Measurements from ENCODE around the gene NUP62.
"Not testable (repeated sequence)": the region's sequence is repeated elsewhere in the genome, so short reads cannot be mapped to it uniquely, and the experiment has no call there.

Gene NUP62, protein sequence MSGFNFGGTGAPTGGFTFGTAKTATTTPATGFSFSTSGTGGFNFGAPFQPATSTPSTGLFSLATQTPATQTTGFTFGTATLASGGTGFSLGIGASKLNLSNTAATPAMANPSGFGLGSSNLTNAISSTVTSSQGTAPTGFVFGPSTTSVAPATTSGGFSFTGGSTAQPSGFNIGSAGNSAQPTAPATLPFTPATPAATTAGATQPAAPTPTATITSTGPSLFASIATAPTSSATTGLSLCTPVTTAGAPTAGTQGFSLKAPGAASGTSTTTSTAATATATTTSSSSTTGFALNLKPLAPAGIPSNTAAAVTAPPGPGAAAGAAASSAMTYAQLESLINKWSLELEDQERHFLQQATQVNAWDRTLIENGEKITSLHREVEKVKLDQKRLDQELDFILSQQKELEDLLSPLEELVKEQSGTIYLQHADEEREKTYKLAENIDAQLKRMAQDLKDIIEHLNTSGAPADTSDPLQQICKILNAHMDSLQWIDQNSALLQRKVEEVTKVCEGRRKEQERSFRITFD

DNA sequence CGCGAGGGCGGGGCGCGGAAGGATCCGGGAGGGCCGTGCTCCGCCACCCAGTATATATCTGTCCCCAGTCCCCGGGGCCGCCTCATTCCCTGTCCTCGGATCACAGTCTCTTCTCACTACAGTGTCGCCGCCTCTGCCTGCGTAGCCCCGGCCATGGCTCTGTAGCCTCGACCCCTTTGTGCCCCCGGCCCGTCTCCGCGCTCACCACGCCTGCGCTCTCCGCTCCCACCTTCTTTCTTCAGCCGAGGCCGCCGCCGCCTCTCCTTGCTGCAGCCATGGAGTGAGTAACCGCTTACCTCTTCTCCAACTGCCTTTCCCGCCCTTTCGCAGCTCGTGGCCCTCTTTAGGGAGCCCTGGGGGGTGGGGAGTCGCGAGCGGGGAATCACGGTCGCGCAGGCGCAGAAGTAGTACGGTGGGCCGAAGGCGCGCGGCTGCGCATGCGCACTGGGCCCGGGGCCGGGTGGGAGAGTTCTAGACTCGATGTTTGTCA is at the start of gene NUP62, which contains the start of gene ATF5:
Gene NUP62, minus strand, starts transcription at position 384 of the 490 bp plus-strand sequence. CDS start 19,697 bp downstream, outside the sequence.
Gene ATF5, plus strand, starts transcription at position 85 of the 490 bp plus-strand sequence. CDS start 1,646 bp downstream, outside the sequence.
- H3K4me3 Mint-ChIP-seq: peak within 1 kb of the TSS; percentile 91
- peak within 1 kb of the TSS; percentile 98 for H3K27ac Mint-ChIP-seq
- H3K9me3 Mint-ChIP-seq: peaks cover 5% of the 10 kb centered on the region
- peak; percentile 92 for DNase-seq
- peaks cover 28% of the 10 kb centered on the region for H3K27me3 Mint-ChIP-seq
- CTCF ChIA-PET: interaction anchor here (1.0 kb wide), 1 partner anchor 9 kb away, joined by 4 read pairs; no protein-coding TSS in a partner anchor
- H3K36me3 Mint-ChIP-seq: peaks cover 48% of the 10 kb centered on the region
- peaks cover 74% of the 10 kb centered on the region for H3K4me1 Mint-ChIP-seq

DNA sequence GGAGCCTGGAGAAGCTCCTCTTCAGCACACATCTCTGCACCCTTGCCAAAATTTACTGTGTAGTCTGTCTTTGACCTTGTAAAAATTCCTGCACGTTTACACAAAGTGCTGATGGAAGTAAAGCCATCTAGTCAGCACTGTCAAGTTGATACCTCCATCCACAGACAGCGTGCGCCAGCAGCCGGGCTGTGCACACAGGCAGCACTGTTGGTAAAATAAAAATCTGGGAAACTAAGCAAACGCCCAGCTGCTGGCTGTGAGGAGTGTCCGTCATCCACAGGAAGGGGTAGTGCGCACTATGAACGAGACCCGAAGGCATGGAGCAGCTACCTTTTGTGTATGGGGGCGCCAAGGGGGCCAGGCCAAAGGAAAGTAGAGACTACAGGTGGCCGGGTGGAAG is 49.0 kb upstream of the NUP62 start:
- Mint-ChIP-seq H3K9me3 (no peaks in the 10 kb centered on the region), H3K36me3 (peaks cover 5% of the 10 kb centered on the region), H3K4me3 (no peak overlapping the region), H3K27ac (no peak overlapping the region), H3K27me3 (peaks cover 3% of the 10 kb centered on the region), H3K4me1 (no peaks in the 10 kb centered on the region)
- DNase-seq: no peak
- CTCF ChIA-PET: interaction anchor here (1.2 kb wide), 1 partner anchor 41 kb away, joined by 7 read pairs; no protein-coding TSS in a partner anchor

DNA sequence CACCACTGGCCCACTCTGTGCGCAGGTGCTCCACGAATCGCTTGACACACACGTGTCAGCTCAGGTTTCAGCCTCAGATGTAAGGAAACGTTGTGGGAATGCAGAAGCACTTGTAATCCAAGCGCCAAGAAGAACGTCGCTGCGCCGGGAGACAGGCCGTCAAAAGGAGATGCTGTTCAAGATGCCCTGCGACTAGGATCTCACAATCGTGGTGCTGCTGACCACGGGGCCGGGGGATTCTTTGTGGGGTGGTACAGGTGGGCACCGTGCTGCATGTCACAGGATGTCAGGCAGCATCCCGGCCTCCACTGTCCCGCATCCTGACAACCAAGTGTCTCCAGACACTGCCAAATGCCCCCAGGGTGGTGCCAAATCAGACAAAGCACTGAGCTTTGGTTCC is 48.6 kb upstream of the NUP62 start:
- H3K4me3 Mint-ChIP-seq: no peak overlapping the region
- H3K36me3 Mint-ChIP-seq: peaks cover 5% of the 10 kb centered on the region
- H3K4me1 Mint-ChIP-seq: no peaks in the 10 kb centered on the region
- CTCF ChIA-PET: interaction anchor here (1.2 kb wide), 1 partner anchor 40 kb away, joined by 7 read pairs; no protein-coding TSS in a partner anchor
- H3K9me3 Mint-ChIP-seq: no peaks in the 10 kb centered on the region
- DNase-seq: no peak
- H3K27ac Mint-ChIP-seq: no peak overlapping the region
- H3K27me3 Mint-ChIP-seq: peaks cover 5% of the 10 kb centered on the region

DNA sequence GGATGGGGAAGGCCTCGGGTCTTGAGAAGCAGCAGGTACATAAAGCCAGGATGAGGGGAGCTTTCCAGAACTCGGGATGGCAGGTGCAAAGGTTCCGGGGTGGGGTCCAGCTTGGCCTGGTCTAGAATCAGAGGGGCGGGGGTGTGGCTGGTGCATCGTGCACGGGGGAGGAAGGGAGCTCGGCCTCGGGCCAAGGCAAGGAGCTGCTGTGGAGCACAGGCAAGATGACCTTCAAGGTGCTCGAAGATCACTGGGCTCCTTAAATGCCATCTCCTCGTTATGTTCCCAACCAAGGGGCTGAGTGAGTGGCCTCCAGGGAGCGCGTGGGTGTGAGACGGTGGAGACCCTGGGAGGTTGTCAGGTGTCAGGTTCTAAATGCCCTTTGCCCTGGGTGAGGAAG is 47.8 kb upstream of the NUP62 start:
- Mint-ChIP-seq H3K27ac (no peak overlapping the region), H3K4me1 (no peaks in the 10 kb centered on the region), H3K4me3 (no peak overlapping the region), H3K27me3 (peaks cover 5% of the 10 kb centered on the region), H3K36me3 (peaks cover 5% of the 10 kb centered on the region), H3K9me3 (no peaks in the 10 kb centered on the region)
- DNase-seq: no peak
- CTCF ChIA-PET: interaction anchor here (1.7 kb wide), 1 partner anchor 8 kb away, joined by 6 read pairs; no protein-coding TSS in a partner anchor

DNA sequence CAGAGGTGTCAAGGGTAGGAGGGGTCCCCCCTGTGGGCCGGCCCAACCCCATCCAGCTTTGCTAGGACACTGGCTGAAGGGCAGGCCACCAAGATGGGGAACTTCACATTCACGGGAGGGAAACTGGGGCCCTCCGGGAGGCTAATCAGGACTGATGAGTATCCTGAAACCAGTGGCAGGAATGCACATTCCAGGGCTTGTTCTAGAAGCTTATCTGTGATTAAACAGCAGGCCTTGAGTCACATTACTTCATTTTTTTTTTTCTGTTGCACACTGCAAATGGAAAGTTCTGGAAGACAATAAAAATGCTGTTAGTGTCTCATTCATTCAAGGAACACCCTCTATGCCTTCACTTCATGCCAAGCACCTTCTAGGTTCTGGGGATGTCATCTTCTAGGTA is 47.2 kb upstream of the NUP62 start:
- H3K4me3 Mint-ChIP-seq: no peak overlapping the region
- no peaks in the 10 kb centered on the region for H3K4me1 Mint-ChIP-seq
- CTCF ChIA-PET: interaction anchor here (1.5 to 1.7 kb wide), 2 partner anchors 8 to 39 kb away, joined by 4 to 6 read pairs; no protein-coding TSS in a partner anchor
- no peak overlapping the region for H3K27ac Mint-ChIP-seq
- no peak for DNase-seq
- H3K36me3 Mint-ChIP-seq: peaks cover 4% of the 10 kb centered on the region
- H3K27me3 Mint-ChIP-seq: peaks cover 5% of the 10 kb centered on the region
- H3K9me3 Mint-ChIP-seq: no peaks in the 10 kb centered on the region

DNA sequence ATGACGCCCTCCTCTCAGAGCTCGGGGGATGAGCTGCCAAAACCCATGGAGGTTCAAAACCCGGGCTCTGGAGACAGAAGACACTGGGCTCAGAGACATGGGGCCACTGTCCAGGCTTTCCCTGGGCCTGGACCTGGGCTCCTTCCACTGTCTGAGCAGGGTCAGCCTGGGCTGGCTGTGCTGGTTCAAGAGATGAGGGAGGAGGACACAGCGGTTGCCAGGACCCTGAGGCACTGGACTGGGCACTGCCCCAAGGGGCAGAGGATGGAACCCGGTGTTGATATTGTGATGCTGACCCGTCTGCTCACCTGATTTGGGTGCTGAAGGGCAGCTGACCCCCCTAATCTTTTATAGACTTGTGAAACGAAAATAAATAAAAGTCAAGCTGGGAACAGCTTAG is 45.7 kb upstream of the NUP62 start:
- CTCF ChIA-PET: interaction anchor here (1.5 kb wide), 1 partner anchor 37 kb away, joined by 4 read pairs; no protein-coding TSS in a partner anchor
- no peak overlapping the region for H3K4me3 Mint-ChIP-seq
- H3K36me3 Mint-ChIP-seq: peaks cover 2% of the 10 kb centered on the region
- peaks cover 5% of the 10 kb centered on the region for H3K27me3 Mint-ChIP-seq
- H3K27ac Mint-ChIP-seq: no peak overlapping the region
- no peaks in the 10 kb centered on the region for H3K4me1 Mint-ChIP-seq
- DNase-seq: no peak
- H3K9me3 Mint-ChIP-seq: no peaks in the 10 kb centered on the region

DNA sequence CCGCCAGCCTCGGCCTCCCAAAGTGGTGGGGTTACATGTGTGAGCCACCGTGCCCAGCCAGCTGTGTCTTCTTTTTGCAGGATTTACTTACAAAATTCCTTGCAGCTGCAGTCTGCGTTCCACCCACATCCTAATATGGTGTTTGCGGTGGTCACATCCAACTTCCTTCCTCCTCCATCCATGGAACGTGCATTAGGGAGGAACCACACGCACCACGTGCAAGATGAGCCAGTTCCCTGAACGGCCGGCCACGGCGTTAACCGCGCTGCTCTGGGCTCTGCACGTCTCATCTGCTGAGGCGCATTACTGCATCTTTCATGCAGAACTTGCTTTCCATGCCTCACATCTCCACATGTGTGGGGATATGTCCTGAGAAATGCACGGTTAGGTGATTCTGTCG is 44.7 kb upstream of the NUP62 start:
- no peak for DNase-seq
- Mint-ChIP-seq H3K36me3 (peaks cover 2% of the 10 kb centered on the region), H3K4me3 (no peak overlapping the region), H3K4me1 (no peaks in the 10 kb centered on the region), H3K9me3 (no peaks in the 10 kb centered on the region), H3K27ac (no peak overlapping the region), H3K27me3 (peaks cover 9% of the 10 kb centered on the region)
- CTCF ChIA-PET: no interaction called here

DNA sequence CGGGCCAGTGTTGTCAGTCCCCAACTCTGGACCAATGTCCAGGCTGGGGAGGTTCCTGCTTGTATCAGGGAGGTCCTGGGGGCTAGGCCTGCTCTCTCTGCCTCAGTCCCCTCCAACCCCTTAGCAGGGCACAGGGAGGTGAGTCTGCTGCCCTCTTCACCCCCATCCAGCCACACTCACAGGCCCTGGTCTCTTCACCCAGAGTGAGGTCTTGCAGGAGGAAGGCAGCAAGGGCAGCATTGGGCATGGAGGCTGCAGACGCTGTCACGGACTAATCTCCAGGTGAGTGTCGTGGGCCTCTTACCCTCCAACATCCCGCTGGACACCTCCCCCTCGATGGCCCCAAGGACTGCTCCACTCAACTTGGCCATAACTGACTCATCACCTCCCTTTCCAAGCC is 43.5 kb upstream of the NUP62 start:
- Mint-ChIP-seq H3K9me3 (no peaks in the 10 kb centered on the region), H3K4me1 (no peaks in the 10 kb centered on the region), H3K36me3 (peaks cover 2% of the 10 kb centered on the region), H3K27ac (no peak overlapping the region), H3K27me3 (peaks cover 10% of the 10 kb centered on the region), H3K4me3 (no peak overlapping the region)
- DNase-seq: no peak
- CTCF ChIA-PET: no interaction called here

DNA sequence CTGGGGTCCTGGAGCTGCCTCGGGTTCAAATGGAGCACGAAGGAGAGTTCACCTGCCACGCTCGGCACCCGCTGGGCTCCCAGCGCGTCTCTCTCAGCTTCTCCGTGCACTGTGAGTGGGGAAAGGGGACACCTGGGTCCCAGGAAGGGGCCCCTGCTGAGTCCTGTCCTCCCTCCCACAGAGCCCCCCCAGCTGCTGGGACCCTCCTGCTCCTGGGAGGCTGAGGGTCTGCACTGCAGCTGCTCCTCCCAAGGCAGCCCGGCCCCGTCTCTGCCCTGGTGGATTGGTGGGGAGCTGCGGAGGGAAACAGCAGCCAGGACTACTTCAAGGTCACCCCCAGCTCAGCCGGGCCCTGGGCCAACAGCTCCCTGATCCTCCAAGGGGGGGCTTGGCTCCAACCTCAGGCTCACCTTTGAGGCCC is 42.7 kb upstream of the NUP62 start:
- no peaks in the 10 kb centered on the region for H3K4me1 Mint-ChIP-seq
- peaks cover 10% of the 10 kb centered on the region for H3K27me3 Mint-ChIP-seq
- peaks cover 2% of the 10 kb centered on the region for H3K36me3 Mint-ChIP-seq
- no peak overlapping the region for H3K4me3 Mint-ChIP-seq
- CTCF ChIA-PET: no interaction called here
- no peaks in the 10 kb centered on the region for H3K9me3 Mint-ChIP-seq
- no peak for DNase-seq
- H3K27ac Mint-ChIP-seq: no peak overlapping the region

DNA sequence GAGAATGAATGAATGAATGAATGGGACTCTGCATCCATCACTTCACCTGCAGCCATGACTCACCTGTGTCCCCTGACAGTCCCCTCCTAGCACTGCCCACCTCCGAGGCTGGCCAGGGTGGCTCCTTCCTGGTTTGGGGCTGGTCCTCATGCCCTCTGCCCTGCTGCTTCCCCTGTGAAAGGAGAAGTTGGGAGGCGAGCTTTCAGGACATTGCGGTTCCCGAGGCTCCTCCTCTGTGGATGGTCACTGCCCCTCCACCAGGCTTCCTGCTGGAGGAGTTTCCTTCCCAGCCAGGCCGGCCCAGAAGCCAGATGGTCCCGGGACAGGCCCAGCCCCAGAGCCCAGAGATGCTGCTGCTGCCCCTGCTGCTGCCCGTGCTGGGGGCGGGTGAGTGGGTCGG is 40.1 kb upstream of the NUP62 start:
- DNase-seq, H3K9me3 Mint-ChIP-seq, CTCF ChIA-PET, H3K27ac Mint-ChIP-seq, H3K36me3 Mint-ChIP-seq, H3K4me3 Mint-ChIP-seq, H3K4me1 Mint-ChIP-seq: not testable (repeated sequence)
- H3K27me3 Mint-ChIP-seq: peaks cover 18% of the 10 kb centered on the region

DNA sequence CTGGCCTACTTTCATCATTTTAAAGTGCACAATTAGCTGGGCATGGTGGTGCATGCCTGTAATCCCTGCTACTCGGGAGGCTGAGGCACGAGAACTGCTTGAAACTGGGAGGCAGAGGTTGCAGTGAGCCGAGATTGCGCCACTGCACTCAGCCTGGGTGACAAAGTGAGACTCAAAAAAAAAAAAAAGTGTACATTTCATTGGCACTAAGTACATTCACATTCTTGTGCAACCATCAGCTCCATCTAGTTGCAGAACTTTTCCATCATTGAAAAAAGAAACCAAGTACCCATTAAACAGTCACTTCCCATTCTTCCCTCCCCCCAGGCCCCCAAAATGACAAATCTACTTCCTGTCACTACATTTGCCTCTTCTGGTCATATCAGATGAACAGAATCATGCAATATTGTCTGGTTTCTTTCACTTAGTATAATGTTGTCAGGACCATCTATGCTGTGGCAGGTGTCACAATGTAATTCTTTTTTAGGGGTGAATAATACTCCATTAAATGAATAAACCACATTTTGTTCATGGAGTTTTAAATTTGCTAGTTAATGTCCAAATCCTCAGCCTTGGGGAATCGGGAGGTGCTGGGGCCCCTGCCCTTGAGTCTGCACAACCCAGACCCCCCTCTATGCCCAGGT is 39.1 kb upstream of the NUP62 start:
- CTCF ChIA-PET: no interaction called here

DNA sequence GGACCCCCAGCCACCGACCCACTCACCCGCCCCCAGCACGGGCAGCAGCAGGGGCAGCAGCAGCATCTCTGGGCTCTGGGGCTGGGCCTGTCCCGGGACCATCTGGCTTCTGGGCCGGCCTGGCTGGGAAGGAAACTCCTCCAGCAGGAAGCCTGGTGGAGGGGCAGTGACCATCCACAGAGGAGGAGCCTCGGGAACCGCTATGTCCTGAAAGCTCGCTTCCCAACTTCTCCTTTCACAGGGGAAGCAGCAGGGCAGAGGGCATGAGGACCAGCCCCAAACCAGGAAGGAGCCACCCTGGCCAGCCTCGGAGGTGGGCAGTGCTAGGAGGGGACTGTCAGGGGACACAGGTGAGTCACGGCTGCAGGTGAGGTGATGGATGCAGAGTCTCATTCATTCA is 31.7 kb upstream of the NUP62 start, which contains the start of gene SIGLEC11:
Gene SIGLEC11, minus strand, starts transcription at position 193 of the 400 bp plus-strand sequence. Its CDS starts 91 bp downstream, at position 102.
- H3K27ac Mint-ChIP-seq, H3K4me1 Mint-ChIP-seq, CTCF ChIA-PET, H3K36me3 Mint-ChIP-seq, DNase-seq, H3K9me3 Mint-ChIP-seq, H3K4me3 Mint-ChIP-seq, H3K27me3 Mint-ChIP-seq: not testable (repeated sequence)

More for the DNA sequence above, 39.1 kb upstream of the NUP62 start:
- Mint-ChIP-seq H3K9me3 (no peaks in the 10 kb centered on the region), H3K27me3 (peaks cover 16% of the 10 kb centered on the region), H3K4me1 (no peaks in the 10 kb centered on the region), H3K4me3 (no peak overlapping the region), H3K36me3 (no peaks in the 10 kb centered on the region), H3K27ac (no peak overlapping the region)
- no peak for DNase-seq

DNA sequence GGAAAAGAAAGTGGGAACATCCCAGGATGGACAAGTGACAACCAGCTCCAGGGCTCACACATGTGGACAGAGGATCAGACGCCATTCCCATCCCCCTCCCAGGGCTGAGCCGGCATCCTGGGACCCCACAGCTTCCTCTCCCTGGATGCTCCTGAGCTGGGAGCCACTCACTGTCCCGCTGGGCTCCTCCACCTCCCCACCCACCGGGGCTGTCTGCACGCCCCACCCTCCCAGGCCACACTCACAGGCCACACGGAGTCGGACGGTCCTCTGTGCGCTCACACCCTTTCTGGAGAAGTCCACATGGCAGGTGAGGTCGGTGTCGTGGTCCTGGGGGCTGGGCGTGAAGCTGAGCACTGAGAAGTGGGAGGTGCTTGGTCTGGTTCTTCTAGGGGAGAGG is 30.6 kb upstream of the NUP62 start:
- H3K27me3 Mint-ChIP-seq, H3K27ac Mint-ChIP-seq, H3K4me1 Mint-ChIP-seq, H3K36me3 Mint-ChIP-seq, DNase-seq, H3K4me3 Mint-ChIP-seq, CTCF ChIA-PET, H3K9me3 Mint-ChIP-seq: not testable (repeated sequence)

DNA sequence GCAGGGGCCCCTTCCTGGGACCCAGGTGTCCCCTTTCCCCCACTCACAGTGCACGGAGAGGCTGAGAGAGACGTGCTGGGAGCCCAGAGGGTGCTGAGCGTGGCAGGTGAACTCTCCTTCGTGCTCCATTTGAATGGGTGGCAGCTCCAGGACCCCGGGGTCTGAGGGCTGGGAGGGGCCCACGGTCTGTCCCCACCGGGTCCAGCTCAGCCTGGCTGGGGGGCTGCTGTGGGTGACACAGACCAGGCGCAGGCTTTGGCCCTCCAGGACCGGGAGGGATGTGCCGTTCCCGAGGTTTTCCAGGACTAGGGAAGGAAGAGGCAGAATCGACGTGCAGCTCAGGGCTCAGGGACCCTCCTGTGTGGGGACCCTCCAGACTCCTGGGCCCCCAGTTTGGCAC is 29.3 kb upstream of the NUP62 start:
- peaks cover 14% of the 10 kb centered on the region for H3K27me3 Mint-ChIP-seq
- H3K36me3 Mint-ChIP-seq, H3K4me1 Mint-ChIP-seq, CTCF ChIA-PET, DNase-seq, H3K27ac Mint-ChIP-seq, H3K9me3 Mint-ChIP-seq, H3K4me3 Mint-ChIP-seq: not testable (repeated sequence)
